Activated CD4-positive, alpha-beta T cell treated with anti-CD3 and anti-CD28 coated beads, Interleukin-2, Interleukin-4, amounts not matched to agents 100 ng/mL and 50 ng/mL, durations not matched to agents 16 hours and 8 hours (primary cell): Measurements from ENCODE around the gene ALDH7A1.
A peak's percentile ranks its signal among the peaks of the same experiment; 100 is the strongest.

Experiments used
- DNase-seq: peaks from one replicate; pipeline ENCODE4 v3.0.0-alpha.2; 2020; ENCODE audit warnings: low spot score

Gene ALDH7A1

GRCh38 chr5:126508251-126508961, 86.6 kb downstream of the ALDH7A1 start:
- DNase-seq, result no peak

GRCh38 chr5:126506079-126506478, 88.9 kb downstream of the ALDH7A1 start:
- no peak for DNase-seq

GRCh38 chr5:126503602-126504104, 91.4 kb downstream of the ALDH7A1 start:
- DNase-seq, result peak; percentile 17

GRCh38 chr5:126501448-126501847, 93.6 kb downstream of the ALDH7A1 start:
- DNase-seq, result no peak

- DNase-seq, result peak; percentile 59
Observed at GRCh38 chr5:126499853-126500342, 95.1 kb downstream of the ALDH7A1 start.

- no peak for DNase-seq
Observed at GRCh38 chr5:126499278-126499677, 95.7 kb downstream of the ALDH7A1 start.

- DNase-seq, result no peak
Observed at GRCh38 chr5:126497506-126497905, 97.5 kb downstream of the ALDH7A1 start.

- no peak for DNase-seq
Observed at GRCh38 chr5:126494393-126494792, 100.6 kb downstream of the ALDH7A1 start.

GRCh38 chr5:126492939-126493338, 102.1 kb downstream of the ALDH7A1 start:
- no peak for DNase-seq

GRCh38 chr5:126490167-126490940, 104.7 kb downstream of the ALDH7A1 start:
- DNase-seq, result no peak

- no peak for DNase-seq
Observed at GRCh38 chr5:126488443-126489065, 106.5 kb downstream of the ALDH7A1 start.

- no peak for DNase-seq
Observed at GRCh38 chr5:126487596-126487995, 107.4 kb downstream of the ALDH7A1 start.

GRCh38 chr5:126486332-126486731, 108.7 kb downstream of the ALDH7A1 start:
- no peak for DNase-seq

- DNase-seq, result no peak
Observed at GRCh38 chr5:126484253-126484652, 110.8 kb downstream of the ALDH7A1 start.

- DNase-seq, result no peak
Observed at GRCh38 chr5:126483156-126483555, 111.9 kb downstream of the ALDH7A1 start.

GRCh38 chr5:126482591-126482990, 112.4 kb downstream of the ALDH7A1 start:
- no peak for DNase-seq

GRCh38 chr5:126481243-126481642, 113.8 kb downstream of the ALDH7A1 start:
- no peak for DNase-seq
